Astrocyte of the spinal cord (primary cell): ENCODE data around the gene ITGAV.

Experiments
- DNase-seq: peaks from one replicate; pipeline ENCODE4 v3.0.0; 2011; ENCODE audit warnings: low read depth, low spot score
- H3K4me3 ChIP-seq: 2 replicates; pipeline ENCODE4 v1.5.1; 2011; ENCODE audit warnings: low read depth, mild to moderate bottlenecking, low read length, moderate library complexity
- CTCF ChIP-seq: IDR thresholded peaks from 2 replicates; pipeline ENCODE4 v1.5.1; 2012; ENCODE audit warnings: low read depth, mild to moderate bottlenecking, low read length, inconsistent platforms
- in situ Hi-C: cut with HindIII; loops from 2 replicates; pipeline ENCODE4 v1.10.0; 2017; ENCODE audit warnings: low sequenced_read_pairs

Gene ITGAV

DNA sequence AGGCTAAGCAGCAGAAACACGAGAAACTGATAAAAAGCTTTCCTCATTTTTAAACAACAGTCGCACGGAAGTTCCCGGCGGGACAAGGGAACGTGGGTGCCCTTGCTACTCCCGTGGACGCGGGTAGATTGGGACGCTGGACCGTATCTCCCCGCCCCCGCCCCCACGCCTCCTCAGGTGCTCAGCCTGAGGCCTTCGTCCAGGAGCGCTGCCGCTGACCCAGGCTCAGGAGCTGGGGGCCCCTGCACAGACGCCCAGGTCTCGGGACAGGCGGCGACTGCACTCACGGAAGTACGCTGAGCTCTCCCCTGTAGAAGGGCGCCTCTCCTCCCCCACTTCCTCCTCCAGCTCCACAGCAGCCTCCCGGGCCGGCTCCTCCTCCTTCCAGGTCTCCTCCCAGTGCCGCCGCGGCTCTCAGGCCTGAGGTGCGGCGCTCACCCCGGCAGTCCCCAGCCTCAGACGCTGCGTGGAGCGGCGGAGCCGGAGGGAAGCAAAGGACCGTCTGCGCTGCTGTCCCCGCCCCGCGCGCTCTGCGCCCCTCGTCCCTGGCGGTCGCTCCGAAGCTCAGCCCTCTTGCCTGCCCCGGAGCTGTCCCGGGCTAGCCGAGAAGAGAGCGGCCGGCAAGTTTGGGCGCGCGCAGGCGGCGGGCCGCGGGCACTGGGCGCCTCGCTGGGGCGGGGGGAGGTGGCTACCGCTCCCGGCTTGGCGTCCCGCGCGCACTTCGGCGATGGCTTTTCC is at the start of gene ITGAV:
TSS of gene ITGAV (plus strand) at position 445 of the 738 bp plus-strand sequence. CDS start at position 728, 283 bp downstream.
- peak within 1 kb of the TSS; percentile 97 for H3K4me3 ChIP-seq
- DNase-seq, result peak; percentile 94
- TF ChIP-seq CTCF, result no peak
- in situ Hi-C loops, result no loop called here

DNA sequence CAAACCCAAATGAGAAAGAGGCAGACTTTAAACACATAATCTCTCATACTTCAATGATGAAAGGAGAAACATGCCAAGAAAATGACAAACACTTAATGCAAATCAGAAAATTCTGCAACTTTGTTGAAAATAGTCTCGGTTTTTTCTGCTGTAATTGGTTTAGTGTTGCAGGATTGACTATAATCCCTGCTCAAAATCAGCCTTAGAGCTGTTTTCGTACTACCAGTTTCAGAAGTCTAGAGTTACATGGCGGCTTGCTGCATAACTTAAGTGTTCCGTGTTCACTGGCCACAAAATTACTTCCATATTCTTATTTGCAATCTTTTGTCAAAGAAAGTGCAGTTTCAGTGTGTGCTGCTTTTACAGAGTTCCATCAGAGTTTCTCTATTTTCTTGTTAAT is 48.9 kb upstream of the ITGAV start:
- in situ Hi-C loops, result no loop called here

GRCh38 chr2:186542002-186542401 is 47.9 kb upstream of the ITGAV start:
- no peak for DNase-seq
- H3K4me3 ChIP-seq, result no peak overlapping the region
- in situ Hi-C loops, result no loop called here
- TF ChIP-seq CTCF, result no peak

More for the DNA sequence above, 48.9 kb upstream of the ITGAV start:
- no peak for TF ChIP-seq CTCF
- H3K4me3 ChIP-seq, result no peak overlapping the region
- DNase-seq, result no peak

GRCh38 chr2:186543561-186544131 is 46.2 kb upstream of the ITGAV start:
- in situ Hi-C loops, result no loop called here
- TF ChIP-seq CTCF, result no peak
- no peak overlapping the region for H3K4me3 ChIP-seq
- DNase-seq, result peak; percentile 86

DNA sequence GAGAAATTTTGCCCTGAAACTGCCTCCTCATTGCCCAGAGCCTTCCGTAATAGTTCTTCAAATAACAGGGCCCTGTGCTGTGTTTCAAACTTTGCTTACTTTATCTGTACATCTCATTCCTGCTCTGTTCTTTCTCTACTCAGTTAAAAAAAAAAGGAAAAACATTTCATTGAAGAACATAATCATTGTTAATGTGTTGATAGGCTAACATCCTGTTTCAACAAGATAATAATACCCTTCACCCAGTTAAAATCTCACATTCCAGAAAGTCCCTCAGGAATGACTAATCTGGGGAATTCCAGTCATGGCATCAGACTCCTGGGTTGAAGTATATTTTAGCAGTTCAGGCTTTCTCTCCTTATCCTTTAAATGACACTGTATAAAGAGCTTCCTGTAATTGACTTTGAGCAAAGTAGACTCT is 45.6 kb upstream of the ITGAV start:
- no peak for TF ChIP-seq CTCF
- DNase-seq, result peak; percentile 88
- H3K4me3 ChIP-seq, result no peak overlapping the region
- in situ Hi-C loops, result no loop called here

GRCh38 chr2:186546846-186547245 is 43.0 kb upstream of the ITGAV start:
- no peak for DNase-seq
- TF ChIP-seq CTCF, result no peak
- H3K4me3 ChIP-seq, result no peak overlapping the region
- in situ Hi-C loops, result no loop called here
